Measurements from ENCODE around the gene NELL1. TPM values are rescaled to one million over a fixed set of nuclear protein-coding genes. Genes with fewer than 3 reads are reported as not detected.

The NELL1 gene
- polyA plus RNA-seq, 4 donors, result 0.18 to 5.1 TPM; not detected in 2

GRCh38 chr11:21485426-21485825 lies 816.0 kb downstream of the NELL1 start:
- H3K4me1 ChIP-seq (ENCODE audit: control insufficient read depth in 3 of 3, insufficient read depth in 2 of 3, low read depth in 1 of 3, low read length in 2 of 3), result no peaks in the 10 kb centered on the region
- no peaks in the 10 kb centered on the region for H3K36me3 ChIP-seq (ENCODE audit: control insufficient read depth in 3 of 3, insufficient read depth in 2 of 3, low read depth in 1 of 3, low read length in 3 of 3)
- DNase-seq (no peak), FAIRE-seq (no peak)
- WGBS, 3 donors, result 69 to 74% (median 72%) methylated on average over 5 of the region's 5 CpGs
- H3K27ac ChIP-seq (ENCODE audit: low read depth in 1 of 3, low read length in 2 of 3), result no peak overlapping the region
- H3K27me3 ChIP-seq (ENCODE audit: control insufficient read depth in 3 of 3, insufficient read depth in 3 of 3, low read length in 3 of 3), result no peaks in the 10 kb centered on the region
- H3K4me3 ChIP-seq (ENCODE audit: low read depth in 1 of 3, low read length in 3 of 3), result no peak overlapping the region
- H3K9me3 ChIP-seq (ENCODE audit: control insufficient read depth in 2 of 2, insufficient read depth in 1 of 2, low read depth in 1 of 2, low read length in 1 of 2), result no peaks in the 10 kb centered on the region

- no peaks in the 10 kb centered on the region for H3K4me1 ChIP-seq (ENCODE audit: control insufficient read depth in 3 of 3, insufficient read depth in 2 of 3, low read depth in 1 of 3, low read length in 2 of 3)
- H3K4me3 ChIP-seq (ENCODE audit: low read depth in 1 of 3, low read length in 3 of 3), result no peak overlapping the region
- H3K27me3 ChIP-seq (ENCODE audit: control insufficient read depth in 3 of 3, insufficient read depth in 3 of 3, low read length in 3 of 3), result no peaks in the 10 kb centered on the region
- no peaks in the 10 kb centered on the region for H3K9me3 ChIP-seq (ENCODE audit: control insufficient read depth in 2 of 2, insufficient read depth in 1 of 2, low read depth in 1 of 2, low read length in 1 of 2)
- no peaks in the 10 kb centered on the region for H3K36me3 ChIP-seq (ENCODE audit: control insufficient read depth in 3 of 3, insufficient read depth in 2 of 3, low read depth in 1 of 3, low read length in 3 of 3)
- H3K27ac ChIP-seq (ENCODE audit: low read depth in 1 of 3, low read length in 2 of 3), result no peak overlapping the region
- FAIRE-seq, result no peak
- WGBS, 3 donors, result 75 to 86% (median 80%) methylated on average over 2 of the region's 2 CpGs
- no peak for DNase-seq
These were observed 820.2 kb downstream of the NELL1 start for GRCh38 chr11:21489416-21490115.

GRCh38 chr11:21492931-21493330 lies 823.5 kb downstream of the NELL1 start:
- FAIRE-seq (no peak), DNase-seq (no peak)
- no peaks in the 10 kb centered on the region for H3K36me3 ChIP-seq (ENCODE audit: control insufficient read depth in 3 of 3, insufficient read depth in 2 of 3, low read depth in 1 of 3, low read length in 3 of 3)
- no peak overlapping the region for H3K27ac ChIP-seq (ENCODE audit: low read depth in 1 of 3, low read length in 2 of 3)
- no peak overlapping the region for H3K4me3 ChIP-seq (ENCODE audit: low read depth in 1 of 3, low read length in 3 of 3)
- no peaks in the 10 kb centered on the region for H3K9me3 ChIP-seq (ENCODE audit: control insufficient read depth in 2 of 2, insufficient read depth in 1 of 2, low read depth in 1 of 2, low read length in 1 of 2)
- 48 to 83% (median 81%) methylated on average over 1 of the region's 1 CpG for WGBS, 3 donors
- no peaks in the 10 kb centered on the region for H3K4me1 ChIP-seq (ENCODE audit: control insufficient read depth in 3 of 3, insufficient read depth in 2 of 3, low read depth in 1 of 3, low read length in 2 of 3)
- H3K27me3 ChIP-seq (ENCODE audit: control insufficient read depth in 3 of 3, insufficient read depth in 3 of 3, low read length in 3 of 3), result no peaks in the 10 kb centered on the region

GRCh38 chr11:21494946-21495345 lies 825.6 kb downstream of the NELL1 start:
- no peaks in the 10 kb centered on the region for H3K4me1 ChIP-seq (ENCODE audit: control insufficient read depth in 3 of 3, insufficient read depth in 2 of 3, low read depth in 1 of 3, low read length in 2 of 3)
- H3K4me3 ChIP-seq (ENCODE audit: low read depth in 1 of 3, low read length in 3 of 3), result no peak overlapping the region
- FAIRE-seq (no peak), DNase-seq (no peak)
- no peak overlapping the region for H3K27ac ChIP-seq (ENCODE audit: low read depth in 1 of 3, low read length in 2 of 3)
- H3K9me3 ChIP-seq (ENCODE audit: control insufficient read depth in 2 of 2, insufficient read depth in 1 of 2, low read depth in 1 of 2, low read length in 1 of 2), result no peaks in the 10 kb centered on the region
- WGBS, 3 donors, result 88 to 95% (median 91%) methylated on average over 4 of the region's 4 CpGs
- H3K36me3 ChIP-seq (ENCODE audit: control insufficient read depth in 3 of 3, insufficient read depth in 2 of 3, low read depth in 1 of 3, low read length in 3 of 3), result no peaks in the 10 kb centered on the region
- no peaks in the 10 kb centered on the region for H3K27me3 ChIP-seq (ENCODE audit: control insufficient read depth in 3 of 3, insufficient read depth in 3 of 3, low read length in 3 of 3)

- Histone ChIP-seq H3K4me3 (ENCODE audit: low read depth in 1 of 3, low read length in 3 of 3) (no peak overlapping the region), H3K27me3 (ENCODE audit: control insufficient read depth in 3 of 3, insufficient read depth in 3 of 3, low read length in 3 of 3) (no peaks in the 10 kb centered on the region), H3K4me1 (ENCODE audit: control insufficient read depth in 3 of 3, insufficient read depth in 2 of 3, low read depth in 1 of 3, low read length in 2 of 3) (no peaks in the 10 kb centered on the region), H3K27ac (ENCODE audit: low read depth in 1 of 3, low read length in 2 of 3) (no peak overlapping the region), H3K36me3 (ENCODE audit: control insufficient read depth in 3 of 3, insufficient read depth in 2 of 3, low read depth in 1 of 3, low read length in 3 of 3) (no peaks in the 10 kb centered on the region), H3K9me3 (ENCODE audit: control insufficient read depth in 2 of 2, insufficient read depth in 1 of 2, low read depth in 1 of 2, low read length in 1 of 2) (no peaks in the 10 kb centered on the region)
- FAIRE-seq (no peak), DNase-seq (no peak)
- 74 to 99% (median 91%) methylated on average over 1 of the region's 1 CpG for WGBS, 3 donors
These were observed 826.5 kb downstream of the NELL1 start for GRCh38 chr11:21495879-21496278.

DNA sequence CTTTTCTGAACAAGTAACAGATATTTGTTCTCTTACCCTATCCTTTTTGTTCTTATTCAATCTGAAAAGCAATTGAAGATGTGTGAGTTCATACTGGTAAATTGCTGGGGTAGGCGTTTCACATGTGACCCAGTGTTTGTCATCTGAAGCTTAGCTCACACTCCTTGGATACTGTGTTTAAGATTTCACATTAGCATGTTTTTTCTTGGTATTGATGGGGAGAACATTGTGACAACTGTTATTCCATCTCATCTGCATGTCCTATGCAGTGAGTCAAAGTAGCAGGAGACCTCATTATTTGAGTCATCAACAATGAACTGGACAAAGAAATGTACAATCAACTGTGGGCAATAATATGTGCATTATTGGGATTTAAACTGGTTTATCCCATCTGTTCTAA lies 831.9 kb downstream of the NELL1 start:
- WGBS, 3 donors, result 52 to 73% (median 62%) methylated on average over 1 of the region's 1 CpG
- Histone ChIP-seq H3K4me3 (ENCODE audit: low read depth in 1 of 3, low read length in 3 of 3) (no peak overlapping the region), H3K36me3 (ENCODE audit: control insufficient read depth in 3 of 3, insufficient read depth in 2 of 3, low read depth in 1 of 3, low read length in 3 of 3) (no peaks in the 10 kb centered on the region), H3K27me3 (ENCODE audit: control insufficient read depth in 3 of 3, insufficient read depth in 3 of 3, low read length in 3 of 3) (no peaks in the 10 kb centered on the region), H3K27ac (ENCODE audit: low read depth in 1 of 3, low read length in 2 of 3) (no peak overlapping the region), H3K9me3 (ENCODE audit: control insufficient read depth in 2 of 2, insufficient read depth in 1 of 2, low read depth in 1 of 2, low read length in 1 of 2) (no peaks in the 10 kb centered on the region), H3K4me1 (ENCODE audit: control insufficient read depth in 3 of 3, insufficient read depth in 2 of 3, low read depth in 1 of 3, low read length in 2 of 3) (no peaks in the 10 kb centered on the region)
- DNase-seq (no peak), FAIRE-seq (no peak)

DNA sequence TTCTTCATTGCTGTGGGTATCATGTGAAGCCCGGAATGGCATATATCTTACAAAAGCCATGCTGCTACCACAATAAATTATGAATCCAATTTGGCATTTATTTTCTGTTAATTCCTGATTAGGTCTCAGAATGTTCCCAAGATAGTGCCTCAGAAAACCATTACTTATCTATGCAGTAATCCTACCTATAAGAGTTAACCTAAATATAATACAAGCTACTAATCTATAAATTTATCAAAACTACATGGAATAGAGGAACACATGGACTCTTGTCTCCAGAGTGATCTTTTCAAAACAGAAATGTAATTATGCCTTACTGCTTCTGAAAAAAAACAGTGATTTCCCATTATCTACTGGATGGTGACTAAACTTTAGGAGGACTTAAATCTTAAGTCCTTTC lies 835.7 kb downstream of the NELL1 start:
- 80 to 94% (median 86%) methylated on average over 1 of the region's 1 CpG for WGBS, 3 donors
- FAIRE-seq, result no peak
- no peaks in the 10 kb centered on the region for H3K4me1 ChIP-seq (ENCODE audit: control insufficient read depth in 3 of 3, insufficient read depth in 2 of 3, low read depth in 1 of 3, low read length in 2 of 3)

DNA sequence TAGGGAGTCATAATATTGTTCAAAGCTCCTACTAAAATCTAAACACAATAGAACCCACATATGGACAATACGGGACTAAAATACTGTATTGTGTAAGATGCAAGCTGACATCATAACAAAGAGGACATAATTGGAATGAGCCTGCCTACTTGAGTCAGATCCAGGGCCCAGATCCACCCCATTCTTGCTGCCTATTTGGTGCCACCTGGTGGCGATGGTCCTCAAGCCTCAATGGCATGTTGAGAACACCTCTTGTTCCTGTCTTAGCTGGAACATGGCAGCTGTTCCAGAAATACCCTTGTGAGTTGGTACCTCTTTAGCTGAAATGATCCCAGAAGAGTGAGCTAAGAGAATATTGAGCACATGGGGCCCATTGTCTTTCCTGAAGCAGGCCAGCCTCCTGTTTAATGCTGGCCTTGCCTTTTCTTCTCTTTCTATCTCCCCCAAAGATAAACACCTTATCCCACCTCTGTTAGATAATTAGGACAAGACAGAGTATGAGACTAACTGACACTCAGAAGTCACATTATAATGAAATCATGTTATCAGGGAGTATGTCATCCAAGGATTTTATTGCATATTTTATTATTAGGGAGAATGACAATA lies 842.6 kb downstream of the NELL1 start:
- Histone ChIP-seq H3K4me1 (ENCODE audit: control insufficient read depth in 3 of 3, insufficient read depth in 2 of 3, low read depth in 1 of 3, low read length in 2 of 3) (peaks cover 0 to 11% (median 2%) of the 10 kb centered on the region in 3 donors), H3K9me3 (ENCODE audit: control insufficient read depth in 2 of 2, insufficient read depth in 1 of 2, low read depth in 1 of 2, low read length in 1 of 2) (no peaks in the 10 kb centered on the region), H3K4me3 (ENCODE audit: low read depth in 1 of 3, low read length in 3 of 3) (no peak overlapping the region), H3K27me3 (ENCODE audit: control insufficient read depth in 3 of 3, insufficient read depth in 3 of 3, low read length in 3 of 3) (no peaks in the 10 kb centered on the region), H3K36me3 (ENCODE audit: control insufficient read depth in 3 of 3, insufficient read depth in 2 of 3, low read depth in 1 of 3, low read length in 3 of 3) (no peaks in the 10 kb centered on the region), H3K27ac (ENCODE audit: low read depth in 1 of 3, low read length in 2 of 3) (no peak overlapping the region)
- WGBS, 3 donors, result 30 to 40% (median 31%) methylated on average over 2 of the region's 2 CpGs
- FAIRE-seq (no peak), DNase-seq (peak; percentile 56 to 59)

More for the DNA sequence above, 835.7 kb downstream of the NELL1 start:
- DNase-seq, result no peak
- Histone ChIP-seq H3K4me3 (ENCODE audit: low read depth in 1 of 3, low read length in 3 of 3) (no peak overlapping the region), H3K27me3 (ENCODE audit: control insufficient read depth in 3 of 3, insufficient read depth in 3 of 3, low read length in 3 of 3) (no peaks in the 10 kb centered on the region), H3K9me3 (ENCODE audit: control insufficient read depth in 2 of 2, insufficient read depth in 1 of 2, low read depth in 1 of 2, low read length in 1 of 2) (no peaks in the 10 kb centered on the region), H3K36me3 (ENCODE audit: control insufficient read depth in 3 of 3, insufficient read depth in 2 of 3, low read depth in 1 of 3, low read length in 3 of 3) (no peaks in the 10 kb centered on the region), H3K27ac (ENCODE audit: low read depth in 1 of 3, low read length in 2 of 3) (no peak overlapping the region)

Data from small intestine (tissue), 7 donors.